Muscle layer of duodenum (tissue), 2 donors: Measurements from ENCODE around the gene FBXL20.
A peak's percentile ranks its signal among the peaks of the same experiment; 100 is the strongest.

Experiments
- H3K27ac ChIP-seq: one replicate; pipeline ENCODE4 v1.7.0; 2013; ENCODE audit warnings: mild to moderate bottlenecking, low read length
- H3K27me3 ChIP-seq: one replicate; pipeline ENCODE4 v1.7.0; 2013; ENCODE audit warnings: low read depth, mild to moderate bottlenecking, control low read depth, low read length
- H3K36me3 ChIP-seq, 2 donors: one replicate each; pipeline ENCODE4 v1.7.0; 2013; ENCODE audit warnings: low read length in 2 of 2, control low read depth in 1 of 2, mild to moderate bottlenecking in 1 of 2; ENCODE audit not compliant: insufficient read depth in 2 of 2, control insufficient read depth in 1 of 2
- H3K4me1 ChIP-seq, 2 donors: one replicate each; pipeline ENCODE4 v1.7.0; 2013; ENCODE audit warnings: low read length in 2 of 2, mild to moderate bottlenecking in 2 of 2, control low read depth in 1 of 2, moderate library complexity in 1 of 2; ENCODE audit not compliant: insufficient read depth in 2 of 2, control insufficient read depth in 1 of 2
- H3K4me3 ChIP-seq, 2 donors: one replicate each; pipeline ENCODE4 v1.7.0; 2013; ENCODE audit warnings: low read length in 2 of 2, low read depth in 1 of 2, mild to moderate bottlenecking in 1 of 2
- H3K9me3 ChIP-seq, 2 donors: one replicate each; pipeline ENCODE4 v1.7.0; 2013; ENCODE audit warnings: low read length in 2 of 2, control low read depth in 1 of 2, mild to moderate bottlenecking in 1 of 2; ENCODE audit not compliant: control insufficient read depth in 1 of 2
- donor health status: healthy.

FBXL20 gene

GRCh38 chr17:39231591-39232551 is 169.6 kb downstream of the FBXL20 start:
- H3K27me3 ChIP-seq = peaks cover 30% of the 10 kb centered on the region
- H3K36me3 ChIP-seq = no peaks in the 10 kb centered on the region
- H3K4me1 ChIP-seq = peaks cover 0 to 12% of the 10 kb centered on the region in 2 donors
- H3K9me3 ChIP-seq = no peaks in the 10 kb centered on the region
- no peak overlapping the region for H3K27ac ChIP-seq
- peak overlapping the region in 1 of 2 donors; percentile 23 for H3K4me3 ChIP-seq

DNA sequence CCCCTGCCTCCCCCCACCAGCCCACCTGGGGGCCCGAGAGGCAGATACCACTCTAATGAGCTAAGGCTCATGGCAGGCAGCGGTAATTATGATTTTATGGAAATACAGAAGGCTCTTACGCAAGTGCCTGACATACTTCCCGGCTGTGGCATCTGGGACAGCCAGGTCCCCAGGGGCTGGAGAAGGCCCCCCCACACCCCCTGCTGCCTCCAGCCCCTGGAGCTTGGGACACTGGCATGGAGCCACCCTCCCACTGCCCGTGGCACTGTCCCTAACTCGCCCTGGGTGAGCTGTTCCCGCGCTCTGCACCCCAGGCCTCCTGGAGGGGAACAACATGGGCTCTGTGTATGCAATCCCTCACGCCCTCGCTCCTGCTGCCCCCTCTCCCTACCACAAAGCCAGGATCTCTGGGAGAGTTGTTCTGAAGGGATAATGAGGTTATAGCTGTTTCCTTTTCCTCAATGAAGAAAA is 170.3 kb downstream of the FBXL20 start:
- Histone ChIP-seq H3K9me3 (no peaks in the 10 kb centered on the region), H3K36me3 (no peaks in the 10 kb centered on the region), H3K4me3 (no peak overlapping the region), H3K27me3 (peaks cover 33% of the 10 kb centered on the region), H3K4me1 (peaks cover 2 to 15% of the 10 kb centered on the region in 2 donors), H3K27ac (no peak overlapping the region)

- peaks cover 3 to 22% of the 10 kb centered on the region in 2 donors for H3K4me1 ChIP-seq
- H3K9me3 ChIP-seq = no peaks in the 10 kb centered on the region
- H3K27me3 ChIP-seq = peaks cover 32% of the 10 kb centered on the region
- H3K27ac ChIP-seq = no peak overlapping the region
- H3K36me3 ChIP-seq = no peaks in the 10 kb centered on the region
- H3K4me3 ChIP-seq = no peak overlapping the region
These were observed 171.1 kb downstream of the FBXL20 start for GRCh38 chr17:39230361-39230760.

- no peak overlapping the region for H3K4me3 ChIP-seq
- no peak overlapping the region for H3K27ac ChIP-seq
- no peaks in the 10 kb centered on the region for H3K36me3 ChIP-seq
- H3K9me3 ChIP-seq = no peaks in the 10 kb centered on the region
- peaks cover 3 to 32% of the 10 kb centered on the region in 2 donors for H3K4me1 ChIP-seq
- peaks cover 32% of the 10 kb centered on the region for H3K27me3 ChIP-seq
These were observed 172.0 kb downstream of the FBXL20 start for GRCh38 chr17:39229274-39229913.

DNA sequence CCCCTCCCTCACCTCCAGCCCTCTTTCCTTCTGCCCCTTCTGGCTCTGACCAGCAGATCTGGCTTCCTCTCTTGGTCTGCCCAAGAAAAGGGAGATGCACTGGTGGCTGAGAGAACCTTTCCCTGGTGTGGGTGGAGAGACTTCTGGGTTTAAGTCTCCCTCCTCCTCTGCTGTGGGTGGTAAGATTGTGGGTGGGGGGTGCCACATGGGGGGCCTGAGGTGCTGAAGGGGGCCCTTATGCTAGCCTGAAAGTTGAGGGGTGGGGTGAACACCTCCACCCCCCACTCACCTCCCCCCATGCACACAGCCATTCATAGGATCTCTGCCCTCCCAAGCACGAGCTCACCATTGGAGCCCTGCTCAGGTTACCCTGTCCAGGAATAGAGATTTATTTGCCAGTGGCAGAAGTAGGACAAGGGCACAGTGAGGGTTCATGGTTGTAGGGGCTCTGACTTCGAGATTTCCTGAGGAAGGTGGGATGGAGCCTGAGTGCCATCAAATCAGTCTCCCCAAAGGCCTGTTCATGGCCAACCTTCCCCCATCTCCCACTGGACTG is 174.0 kb downstream of the FBXL20 start:
- Histone ChIP-seq H3K4me3 (no peak overlapping the region), H3K4me1 (peaks cover 3 to 32% of the 10 kb centered on the region in 2 donors), H3K36me3 (no peaks in the 10 kb centered on the region), H3K27me3 (peaks cover 31% of the 10 kb centered on the region), H3K27ac (no peak overlapping the region), H3K9me3 (no peaks in the 10 kb centered on the region)

GRCh38 chr17:39225959-39226683 is 175.3 kb downstream of the FBXL20 start:
- Histone ChIP-seq H3K9me3 (no peaks in the 10 kb centered on the region), H3K4me3 (peak overlapping the region; percentile 34 to 65), H3K27me3 (peaks cover 19% of the 10 kb centered on the region), H3K27ac (no peak overlapping the region), H3K4me1 (peaks cover 3 to 21% of the 10 kb centered on the region in 2 donors), H3K36me3 (no peaks in the 10 kb centered on the region)

DNA sequence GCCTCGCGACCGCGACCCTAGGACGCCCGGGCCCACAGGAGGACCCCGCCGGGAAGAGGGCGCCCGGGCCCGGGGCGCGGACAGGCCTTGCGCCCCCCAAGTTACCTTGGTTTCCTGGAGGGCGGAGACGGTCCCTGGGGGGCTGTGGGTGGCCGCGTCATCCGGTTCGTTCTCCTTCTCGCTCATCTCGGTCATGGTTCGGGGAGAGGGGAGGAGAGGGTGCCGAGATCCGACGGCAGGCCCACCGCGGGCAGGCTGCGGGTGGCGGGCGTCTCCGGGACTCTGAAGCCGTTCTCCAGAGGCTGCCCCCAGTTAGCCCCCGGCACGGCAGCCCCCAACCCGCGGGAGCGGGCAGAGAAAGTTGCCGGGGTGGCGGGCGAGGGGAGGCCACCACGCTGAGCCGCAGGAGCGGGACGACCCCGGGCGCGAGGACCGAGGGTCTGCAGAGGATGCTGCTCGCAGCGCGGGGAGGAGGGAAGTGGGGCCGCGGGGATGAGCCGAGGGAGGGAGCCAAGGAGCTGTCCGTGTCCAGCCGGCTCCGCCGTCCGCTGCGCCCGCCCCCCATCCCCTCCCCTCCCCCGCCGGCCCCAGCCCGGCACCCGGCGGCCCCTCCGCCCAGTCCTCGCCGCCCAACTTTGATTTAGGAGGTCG is 176.0 kb downstream of the FBXL20 start, which contains the start of gene STAC2:
TSS of gene STAC2 (minus strand) at position 638 of the 651 bp plus-strand sequence. CDS start at position 195, 443 bp downstream.
- Histone ChIP-seq H3K27ac (no peak within 1 kb of the TSS), H3K4me3 (peak within 1 kb of the TSS; percentile 34 to 65), H3K27me3 (peaks cover 19% of the 10 kb centered on the region), H3K4me1 (peaks cover 3 to 21% of the 10 kb centered on the region in 2 donors), H3K36me3 (no peaks in the 10 kb centered on the region), H3K9me3 (no peaks in the 10 kb centered on the region)

DNA sequence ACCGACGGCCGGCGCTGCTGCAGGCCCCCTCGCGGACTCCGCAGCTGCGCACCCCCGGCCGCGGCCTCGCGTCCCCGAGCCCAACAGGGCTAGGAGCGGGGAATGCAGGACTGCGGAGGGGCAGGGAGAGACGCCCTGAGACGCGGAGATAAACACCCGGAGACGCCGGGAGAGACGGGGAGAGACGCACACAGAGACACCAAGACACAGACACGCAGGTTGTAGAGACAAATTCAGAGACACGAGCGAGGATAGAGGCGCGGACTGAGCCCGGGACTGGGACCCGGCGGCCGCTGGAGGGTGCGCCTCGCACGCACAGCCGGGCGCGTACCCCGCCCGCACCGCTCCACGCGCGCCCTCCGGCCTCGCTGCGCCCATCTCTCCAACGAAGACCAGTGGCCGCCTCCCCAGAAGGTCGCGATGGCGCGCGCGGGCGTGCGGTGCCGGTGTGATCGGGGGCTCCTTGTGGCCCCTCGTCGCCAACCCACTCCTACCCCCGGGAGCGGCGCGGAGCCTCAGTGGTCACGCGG is 176.6 kb downstream of the FBXL20 start:
- Histone ChIP-seq H3K9me3 (no peaks in the 10 kb centered on the region), H3K27me3 (peaks cover 19% of the 10 kb centered on the region), H3K4me1 (peaks cover 3 to 21% of the 10 kb centered on the region in 2 donors), H3K36me3 (no peaks in the 10 kb centered on the region), H3K4me3 (peak overlapping the region in 1 of 2 donors; percentile 65), H3K27ac (no peak overlapping the region)

- Histone ChIP-seq H3K27ac (no peak overlapping the region), H3K4me1 (peaks cover 3 to 21% of the 10 kb centered on the region in 2 donors), H3K36me3 (no peaks in the 10 kb centered on the region), H3K4me3 (peak overlapping the region in 1 of 2 donors; percentile 65), H3K27me3 (peaks cover 19% of the 10 kb centered on the region), H3K9me3 (no peaks in the 10 kb centered on the region)
These were observed 177.3 kb downstream of the FBXL20 start for GRCh38 chr17:39223907-39224777.
